Measurements from ENCODE around the gene CD46.
"Not testable (repeated sequence)": the region's sequence is repeated elsewhere in the genome, so short reads cannot be mapped to it uniquely, and the experiment has no call there.

Gene CD46

DNA sequence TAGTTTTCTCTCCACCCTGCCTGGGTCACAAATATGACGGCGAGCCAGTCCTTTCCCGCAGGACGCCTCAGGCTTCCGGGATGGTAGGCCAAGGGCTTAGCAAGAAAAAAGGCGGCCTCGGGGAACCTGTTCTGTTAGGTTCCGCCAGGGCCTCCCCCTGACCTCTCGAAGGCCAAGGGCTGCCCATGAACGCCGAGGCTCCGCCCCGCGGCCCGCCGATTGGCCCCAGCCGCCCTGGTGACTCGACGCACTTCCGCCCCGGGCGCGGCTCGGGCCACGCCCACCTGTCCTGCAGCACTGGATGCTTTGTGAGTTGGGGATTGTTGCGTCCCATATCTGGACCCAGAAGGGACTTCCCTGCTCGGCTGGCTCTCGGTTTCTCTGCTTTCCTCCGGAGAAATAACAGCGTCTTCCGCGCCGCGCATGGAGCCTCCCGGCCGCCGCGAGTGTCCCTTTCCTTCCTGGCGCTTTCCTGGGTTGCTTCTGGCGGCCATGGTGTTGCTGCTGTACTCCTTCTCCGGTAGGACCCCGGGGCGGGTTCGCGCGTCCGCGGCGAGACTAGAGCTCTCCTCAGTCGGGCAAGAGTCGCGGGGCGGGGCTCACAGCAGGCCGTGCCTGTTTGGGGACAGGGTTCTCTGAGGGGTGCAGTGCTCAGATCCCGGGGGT lies at the start of gene CD46:
TSS of gene CD46 (plus strand) at position 265 of the 666 bp plus-strand sequence. CDS start at position 424, 159 bp downstream.
- peak; percentile 93 for DNase-seq (ENCODE audit: low spot score)
- in situ Hi-C loops (cut with MboI; ENCODE audit: low sequenced_read_pairs, unreplicated experiment): no loop called here
- no peak for TF ChIP-seq CTCF (IDR thresholded peaks at IDR 0.05; ENCODE audit: borderline replicate concordance, control extremely low read depth, extremely low read depth, insufficient read depth, missing control alignments)

- TF ChIP-seq CTCF (IDR thresholded peaks at IDR 0.05; ENCODE audit: borderline replicate concordance, control extremely low read depth, extremely low read depth, insufficient read depth, missing control alignments): no peak
- in situ Hi-C loops (cut with MboI; ENCODE audit: low sequenced_read_pairs, unreplicated experiment): no loop called here
These were observed 49.5 kb upstream of the CD46 start for GRCh38 chr1:207702317-207702716.

DNA sequence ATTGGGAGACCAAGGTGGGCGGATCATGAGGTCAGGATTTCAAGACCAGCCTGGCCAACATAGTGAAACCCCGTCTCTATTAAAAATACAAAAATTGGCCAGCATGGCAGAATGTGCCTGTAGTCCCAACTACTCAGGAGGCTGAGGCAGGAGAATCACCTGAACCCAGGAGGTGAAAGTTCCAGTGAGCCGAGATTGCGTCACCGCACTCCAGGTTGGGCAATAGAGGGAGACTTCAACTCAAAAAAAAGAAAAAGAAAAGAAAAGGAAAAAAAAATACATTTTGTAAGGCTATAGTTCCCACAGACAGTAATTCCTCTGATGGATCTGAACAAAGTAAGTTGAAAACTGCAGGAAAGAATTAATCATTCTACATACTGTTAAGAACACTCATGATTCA lies 48.1 kb upstream of the CD46 start:
- in situ Hi-C loops (cut with MboI; ENCODE audit: low sequenced_read_pairs, unreplicated experiment): no loop called here
- no peak for TF ChIP-seq CTCF (IDR thresholded peaks at IDR 0.05; ENCODE audit: borderline replicate concordance, control extremely low read depth, extremely low read depth, insufficient read depth, missing control alignments)
- DNase-seq (ENCODE audit: low spot score): no peak

More at GRCh38 chr1:207702317-207702716, 49.5 kb upstream of the CD46 start:
- DNase-seq (ENCODE audit: low spot score): no peak

DNA sequence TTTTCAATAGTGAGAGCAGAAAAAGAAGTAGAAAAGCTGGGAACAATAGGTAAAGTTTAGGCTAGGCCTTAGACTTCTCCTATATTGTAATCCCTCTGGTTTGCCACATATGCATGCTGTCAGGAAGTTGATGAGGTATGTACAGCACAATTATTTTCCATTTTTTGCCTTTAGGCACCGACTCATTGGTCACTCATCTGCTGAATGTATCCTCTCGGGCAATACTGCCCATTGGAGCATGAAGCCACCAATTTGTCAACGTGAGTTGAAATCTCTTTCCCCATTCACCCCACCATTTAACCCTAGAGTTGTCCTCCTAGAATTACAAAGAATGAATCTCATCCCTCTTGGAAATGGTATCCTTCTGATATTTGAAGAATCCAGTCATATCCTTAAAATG lies 43.9 kb upstream of the CD46 start:
- in situ Hi-C loops (cut with MboI; ENCODE audit: low sequenced_read_pairs, unreplicated experiment); DNase-seq (ENCODE audit: low spot score): not testable (repeated sequence)

- no peak for DNase-seq (ENCODE audit: low spot score)
- in situ Hi-C loops (cut with MboI; ENCODE audit: low sequenced_read_pairs, unreplicated experiment): no loop called here
- TF ChIP-seq CTCF (IDR thresholded peaks at IDR 0.05; ENCODE audit: borderline replicate concordance, control extremely low read depth, extremely low read depth, insufficient read depth, missing control alignments): no peak
These were observed 40.6 kb upstream of the CD46 start for GRCh38 chr1:207711285-207711684.

DNA sequence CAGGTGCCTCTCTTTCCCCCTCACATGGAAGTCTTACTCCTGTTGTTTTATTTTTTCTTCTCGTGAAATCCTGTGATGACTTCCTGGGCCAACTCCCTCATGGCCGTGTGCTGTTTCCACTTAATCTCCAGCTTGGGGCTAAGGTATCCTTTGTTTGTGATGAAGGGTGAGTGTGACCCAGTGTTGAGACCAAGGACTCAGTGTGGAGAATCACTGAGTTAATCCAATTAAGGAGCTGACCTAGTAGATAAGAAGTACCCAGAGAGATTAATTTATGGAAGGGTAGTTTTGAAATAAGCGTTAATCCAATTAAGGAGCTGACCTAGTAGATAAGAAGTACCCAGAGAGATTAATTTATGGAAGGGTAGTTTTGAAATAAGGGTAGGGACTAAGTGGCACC lies 39.2 kb upstream of the CD46 start:
- DNase-seq (ENCODE audit: low spot score); in situ Hi-C loops (cut with MboI; ENCODE audit: low sequenced_read_pairs, unreplicated experiment): not testable (repeated sequence)

DNA sequence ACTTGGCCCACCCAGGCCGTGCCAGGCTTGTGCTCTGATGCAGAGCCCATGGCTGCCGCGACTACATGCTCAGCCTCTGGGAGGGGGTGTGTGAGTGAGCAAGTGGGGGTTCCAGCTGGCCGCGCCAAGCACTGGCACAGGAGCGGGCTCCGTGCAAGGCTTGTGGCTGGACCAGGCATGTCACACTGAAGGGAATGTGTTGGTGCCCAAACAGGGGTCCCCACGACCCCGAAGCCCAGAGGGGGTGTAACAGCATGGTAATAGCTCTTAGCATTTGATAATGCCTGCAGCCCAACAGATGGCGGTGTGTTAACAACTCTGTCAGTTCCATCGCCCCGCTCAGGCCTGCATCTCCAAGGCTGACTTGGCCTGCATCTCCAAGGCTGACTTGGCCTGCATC lies 38.3 kb upstream of the CD46 start:
- in situ Hi-C loops (cut with MboI; ENCODE audit: low sequenced_read_pairs, unreplicated experiment): no loop called here
- no peak for TF ChIP-seq CTCF (IDR thresholded peaks at IDR 0.05; ENCODE audit: borderline replicate concordance, control extremely low read depth, extremely low read depth, insufficient read depth, missing control alignments)
- DNase-seq (ENCODE audit: low spot score): no peak

DNA sequence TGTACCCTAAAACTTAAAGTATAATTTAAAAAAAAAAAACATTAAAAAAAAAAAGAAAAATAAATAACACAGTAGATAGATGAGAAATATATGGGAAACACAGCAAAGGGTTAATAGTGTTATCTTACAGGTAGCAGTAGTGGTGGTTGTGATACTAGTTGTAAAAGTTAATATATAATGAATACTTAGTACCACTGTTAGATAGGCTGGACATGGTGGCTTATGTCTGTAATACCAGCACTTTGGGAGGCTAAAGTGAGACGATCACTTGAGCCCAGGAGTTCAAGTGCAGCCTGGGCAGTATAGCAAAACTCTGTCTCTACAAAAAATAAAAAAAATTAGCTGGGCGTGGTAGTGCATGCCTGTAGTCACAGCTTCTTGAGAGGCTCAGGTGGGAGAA lies 32.6 kb upstream of the CD46 start:
- no peak for TF ChIP-seq CTCF (IDR thresholded peaks at IDR 0.05; ENCODE audit: borderline replicate concordance, control extremely low read depth, extremely low read depth, insufficient read depth, missing control alignments)
- DNase-seq (ENCODE audit: low spot score): no peak
- in situ Hi-C loops (cut with MboI; ENCODE audit: low sequenced_read_pairs, unreplicated experiment): no loop called here

DNA sequence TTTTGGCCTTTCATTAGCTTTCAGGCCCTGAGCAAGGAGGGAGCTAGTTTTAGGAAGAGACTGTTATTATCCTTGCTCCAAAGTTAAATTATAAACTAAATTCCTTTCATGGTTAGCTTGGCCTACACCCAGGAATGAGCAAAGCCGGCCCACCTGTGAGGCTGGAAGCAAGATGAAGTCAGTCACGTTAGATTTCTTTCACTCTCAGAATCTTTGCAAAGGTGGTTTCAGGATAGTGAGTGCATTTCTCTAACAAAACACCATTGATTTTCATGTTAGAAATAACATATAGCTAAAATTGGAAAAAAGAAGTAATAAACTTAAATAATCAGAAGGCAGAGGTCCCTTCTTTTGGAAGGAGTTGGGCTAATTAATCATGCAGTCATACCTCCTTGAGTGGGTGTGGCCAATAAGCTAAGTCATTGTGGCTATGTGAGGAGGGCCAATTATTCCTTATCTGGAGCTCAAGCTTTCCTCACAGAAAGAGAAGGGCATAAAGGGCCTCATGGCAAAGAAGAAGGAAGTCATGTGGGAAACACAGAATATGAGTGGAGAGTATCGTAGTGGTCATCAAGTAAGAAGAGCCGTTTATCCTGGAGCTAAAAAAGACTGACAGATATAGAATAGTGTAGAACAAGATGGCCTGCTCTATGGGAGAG lies 23.5 kb upstream of the CD46 start:
- DNase-seq (ENCODE audit: low spot score); in situ Hi-C loops (cut with MboI; ENCODE audit: low sequenced_read_pairs, unreplicated experiment): not testable (repeated sequence)

DNA sequence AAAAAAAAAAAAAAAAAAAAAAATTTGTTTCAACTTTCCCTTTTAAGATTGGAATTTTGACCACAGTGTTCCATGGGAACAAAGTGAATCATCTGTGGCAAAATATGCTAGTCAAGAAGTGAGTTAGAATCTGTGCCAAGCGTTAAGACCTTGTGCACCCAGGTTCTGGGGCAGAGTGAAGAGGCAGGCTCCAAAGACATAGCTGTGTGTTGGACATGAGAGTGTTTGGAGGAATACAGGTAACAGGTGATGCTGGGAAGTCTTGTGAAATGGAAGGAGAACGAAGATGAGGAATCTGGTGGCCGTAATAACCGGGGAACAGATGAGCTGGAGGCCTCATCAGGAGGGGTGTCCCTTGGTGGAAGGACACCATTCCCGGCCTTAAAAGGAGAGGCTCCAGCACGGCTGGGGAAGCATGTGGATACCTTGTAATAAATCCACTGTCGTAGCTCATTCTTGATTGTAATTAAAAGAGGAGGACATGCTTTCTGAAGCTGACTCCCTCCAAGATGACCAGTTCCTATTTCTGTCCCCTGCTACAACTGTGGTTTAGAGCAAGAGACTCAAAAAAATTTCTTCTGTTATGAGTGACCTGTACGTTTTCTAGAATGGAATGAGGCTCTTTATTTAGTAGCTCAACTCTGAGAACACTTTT lies 14.2 kb upstream of the CD46 start:
- DNase-seq (ENCODE audit: low spot score); in situ Hi-C loops (cut with MboI; ENCODE audit: low sequenced_read_pairs, unreplicated experiment): not testable (repeated sequence)
